HEK293 (cell line): ENCODE measurements around the gene LRRC59.

Source experiments
- GLIS1 ChIP-seq: fragments of 450-650 bp; formaldehyde crosslinking; IDR thresholded peaks from 2 replicates; pipeline ENCODE4 v1.5.1; 2016; ENCODE audit warnings: missing biosample characterization, missing genetic modification characterization
- GLIS2 ChIP-seq: fragments of 450-650 bp; formaldehyde crosslinking; IDR thresholded peaks from 2 replicates; pipeline ENCODE4 v1.5.1; 2016; ENCODE audit warnings: missing biosample characterization, missing genetic modification characterization
- IKZF3 ChIP-seq: fragments of 450-650 bp; IDR thresholded peaks from 2 replicates; pipeline ENCODE4 v1.5.0; 2018; ENCODE audit warnings: missing biosample characterization, mild to moderate bottlenecking, missing genetic modification characterization, moderate library complexity
- KLF10 ChIP-seq: fragments of 450-650 bp; IDR thresholded peaks from 2 replicates; pipeline ENCODE4 v1.5.1; 2018; ENCODE audit warnings: missing biosample characterization, mild to moderate bottlenecking, missing genetic modification characterization
- KLF16 ChIP-seq: fragments of 450-650 bp; formaldehyde crosslinking; IDR thresholded peaks from 2 replicates; pipeline ENCODE4 v1.5.1; 2017; ENCODE audit warnings: missing biosample characterization, missing genetic modification characterization
- KLF7 ChIP-seq: fragments of 450-650 bp; formaldehyde crosslinking; IDR thresholded peaks from 2 replicates; pipeline ENCODE4 v1.5.1; 2016; ENCODE audit warnings: missing biosample characterization, missing genetic modification characterization, borderline replicate concordance
- MZF1 ChIP-seq: fragments of 450-650 bp; formaldehyde crosslinking; IDR thresholded peaks from 2 replicates; pipeline ENCODE4 v1.5.1; 2017; ENCODE audit warnings: missing biosample characterization, missing genetic modification characterization, borderline replicate concordance
- SETDB1 ChIP-seq: IDR thresholded peaks from one replicate; pipeline ENCODE4 v1.6.1; 2017; ENCODE audit warnings: mild to moderate bottlenecking, low read length, moderate library complexity, mixed read lengths; ENCODE audit not compliant: insufficient read length
- SP2 ChIP-seq: fragments of 450-650 bp; formaldehyde crosslinking; IDR thresholded peaks from 2 replicates; pipeline ENCODE4 v1.5.1; 2016; ENCODE audit warnings: missing biosample characterization, missing genetic modification characterization
- SP7 ChIP-seq: fragments of 450-650 bp; formaldehyde crosslinking; IDR thresholded peaks from 2 replicates; pipeline ENCODE4 v1.5.1; 2016; ENCODE audit warnings: missing biosample characterization, missing genetic modification characterization
- ZBTB8A ChIP-seq: fragments of 450-650 bp; formaldehyde crosslinking; IDR thresholded peaks from 2 replicates; pipeline ENCODE4 v1.5.1; 2016; ENCODE audit warnings: missing biosample characterization, missing genetic modification characterization
- ZNF366 ChIP-seq: fragments of 450-650 bp; formaldehyde crosslinking; conservative IDR thresholded peaks from 2 replicates; pipeline ENCODE4 v1.5.1; 2016; ENCODE audit warnings: missing biosample characterization, missing genetic modification characterization
- ZNF426 ChIP-seq: fragments of 450-650 bp; formaldehyde crosslinking; IDR thresholded peaks from 2 replicates; pipeline ENCODE4 v1.5.1; 2017; ENCODE audit warnings: missing biosample characterization, missing genetic modification characterization, mild to moderate bottlenecking, inconsistent platforms, moderate library complexity
- ZNF514 ChIP-seq: fragments of 450-650 bp; formaldehyde crosslinking; IDR thresholded peaks from 2 replicates; pipeline ENCODE4 v1.5.1; 2016; ENCODE audit warnings: missing biosample characterization, missing genetic modification characterization
- ZNF558 ChIP-seq: fragments of 450-650 bp; formaldehyde crosslinking; IDR thresholded peaks from 2 replicates; pipeline ENCODE4 v1.5.1; 2016; ENCODE audit warnings: missing biosample characterization, missing genetic modification characterization
- ZNF571 ChIP-seq: fragments of 450-650 bp; formaldehyde crosslinking; IDR thresholded peaks from 2 replicates; pipeline ENCODE4 v1.5.0; 2017; ENCODE audit warnings: missing biosample characterization, missing genetic modification characterization
- ZNF624 ChIP-seq: fragments of 450-650 bp; formaldehyde crosslinking; IDR thresholded peaks from 2 replicates; pipeline ENCODE4 v1.5.1; 2017; ENCODE audit warnings: missing biosample characterization, missing genetic modification characterization
- ZNF626 ChIP-seq: fragments of 450-650 bp; sonication (Bioruptor Pico); formaldehyde crosslinking; IDR thresholded peaks from 2 replicates; pipeline ENCODE4 v1.5.1; 2018; ENCODE audit warnings: missing biosample characterization, missing genetic modification characterization, inconsistent platforms
- ZNF660 ChIP-seq: fragments of 450-650 bp; IDR thresholded peaks from 2 replicates; pipeline ENCODE4 v1.5.1; 2018; ENCODE audit warnings: missing biosample characterization, mild to moderate bottlenecking, missing genetic modification characterization
- ZNF670 ChIP-seq: fragments of 450-650 bp; formaldehyde crosslinking; IDR thresholded peaks from 2 replicates; pipeline ENCODE4 v1.5.1; 2016; ENCODE audit warnings: missing biosample characterization, missing genetic modification characterization, low read depth
- ZXDB ChIP-seq: fragments of 450-650 bp; formaldehyde crosslinking; IDR thresholded peaks from 2 replicates; pipeline ENCODE4 v1.5.1; 2016; ENCODE audit warnings: missing biosample characterization, missing genetic modification characterization
- TF ChIP-seq, protein P1 (sequence below): fragments of 450-650 bp; formaldehyde crosslinking; IDR thresholded peaks from 2 replicates; pipeline ENCODE4 v1.5.1; 2016; ENCODE audit warnings: missing biosample characterization, missing genetic modification characterization
- TF ChIP-seq, protein P2 (sequence below): fragments of 450-650 bp; formaldehyde crosslinking; IDR thresholded peaks from 2 replicates; pipeline ENCODE4 v1.5.1; 2017; ENCODE audit warnings: missing biosample characterization, missing genetic modification characterization
- TF ChIP-seq, protein P3 (sequence below): fragments of 450-650 bp; formaldehyde crosslinking; IDR thresholded peaks from 2 replicates; pipeline ENCODE4 v1.5.1; 2016; ENCODE audit warnings: missing biosample characterization, missing genetic modification characterization
- TF ChIP-seq, protein P4 (sequence below): fragments of 450-650 bp; formaldehyde crosslinking; conservative IDR thresholded peaks from 2 replicates; pipeline ENCODE4 v1.5.1; 2016; ENCODE audit warnings: low read depth, missing biosample characterization, missing genetic modification characterization
- TF ChIP-seq, protein P5 (sequence below): fragments of 450-650 bp; formaldehyde crosslinking; IDR thresholded peaks from 2 replicates; pipeline ENCODE4 v1.5.1; 2016; ENCODE audit warnings: missing biosample characterization, missing genetic modification characterization

Gene LRRC59

DNA sequence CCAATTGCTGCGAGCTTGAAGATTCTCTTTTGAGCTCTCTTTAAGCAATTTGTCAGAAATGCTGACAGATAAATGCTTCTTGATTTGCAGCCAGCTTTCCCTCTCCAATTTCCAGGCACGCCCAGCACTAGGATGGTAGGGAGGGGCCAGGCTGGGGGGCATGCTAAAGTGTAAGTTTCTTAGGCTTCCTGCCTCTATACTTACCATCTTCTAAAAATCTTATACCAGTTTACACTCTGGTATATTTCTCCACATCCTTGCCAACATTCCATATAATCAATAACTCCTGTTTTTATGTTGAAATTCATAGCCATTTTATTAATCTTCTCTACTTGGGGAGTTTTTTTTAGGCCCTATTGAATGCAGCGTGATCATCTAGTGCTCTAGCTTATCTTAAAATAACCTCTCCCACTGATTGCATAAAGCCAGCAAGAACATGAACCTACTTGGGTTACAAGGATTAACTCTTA is 46.2 kb upstream of the LRRC59 start (continued):
- no peak for TF ChIP-seq ZNF558
- no peak for TF ChIP-seq SP2 (tag by site-specific recombination)
- TF ChIP-seq, protein P1, sequence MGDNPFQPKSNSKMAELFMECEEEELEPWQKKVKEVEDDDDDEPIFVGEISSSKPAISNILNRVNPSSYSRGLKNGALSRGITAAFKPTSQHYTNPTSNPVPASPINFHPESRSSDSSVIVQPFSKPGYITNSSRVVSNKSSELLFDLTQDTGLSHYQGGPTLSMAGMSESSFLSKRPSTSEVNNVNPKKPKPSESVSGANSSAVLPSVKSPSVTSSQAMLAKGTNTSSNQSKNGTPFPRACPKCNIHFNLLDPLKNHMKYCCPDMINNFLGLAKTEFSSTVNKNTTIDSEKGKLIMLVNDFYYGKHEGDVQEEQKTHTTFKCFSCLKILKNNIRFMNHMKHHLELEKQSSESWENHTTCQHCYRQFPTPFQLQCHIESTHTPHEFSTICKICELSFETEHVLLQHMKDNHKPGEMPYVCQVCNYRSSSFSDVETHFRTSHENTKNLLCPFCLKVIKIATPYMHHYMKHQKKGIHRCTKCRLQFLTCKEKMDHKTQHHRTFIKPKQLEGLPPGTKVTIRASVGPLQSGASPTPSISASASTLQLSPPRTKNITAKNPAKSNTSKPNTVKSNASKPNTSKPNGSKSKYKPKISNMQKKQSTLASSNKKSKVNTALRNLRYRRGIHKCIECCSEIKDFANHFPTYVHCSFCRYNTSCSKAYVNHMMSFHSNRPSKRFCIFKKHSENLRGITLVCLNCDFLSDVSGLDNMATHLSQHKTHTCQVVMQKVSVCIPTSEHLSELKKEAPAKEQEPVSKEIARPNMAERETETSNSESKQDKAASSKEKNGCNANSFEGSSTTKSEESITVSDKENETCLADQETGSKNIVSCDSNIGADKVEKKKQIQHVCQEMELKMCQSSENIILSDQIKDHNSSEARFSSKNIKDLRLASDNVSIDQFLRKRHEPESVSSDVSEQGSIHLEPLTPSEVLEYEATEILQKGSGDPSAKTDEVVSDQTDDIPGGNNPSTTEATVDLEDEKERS (tag by site-specific recombination): no peak
- TF ChIP-seq KLF16 (tag by site-specific recombination): no peak
- TF ChIP-seq ZNF624 (tag by site-specific recombination): no peak
- TF ChIP-seq, protein P2, sequence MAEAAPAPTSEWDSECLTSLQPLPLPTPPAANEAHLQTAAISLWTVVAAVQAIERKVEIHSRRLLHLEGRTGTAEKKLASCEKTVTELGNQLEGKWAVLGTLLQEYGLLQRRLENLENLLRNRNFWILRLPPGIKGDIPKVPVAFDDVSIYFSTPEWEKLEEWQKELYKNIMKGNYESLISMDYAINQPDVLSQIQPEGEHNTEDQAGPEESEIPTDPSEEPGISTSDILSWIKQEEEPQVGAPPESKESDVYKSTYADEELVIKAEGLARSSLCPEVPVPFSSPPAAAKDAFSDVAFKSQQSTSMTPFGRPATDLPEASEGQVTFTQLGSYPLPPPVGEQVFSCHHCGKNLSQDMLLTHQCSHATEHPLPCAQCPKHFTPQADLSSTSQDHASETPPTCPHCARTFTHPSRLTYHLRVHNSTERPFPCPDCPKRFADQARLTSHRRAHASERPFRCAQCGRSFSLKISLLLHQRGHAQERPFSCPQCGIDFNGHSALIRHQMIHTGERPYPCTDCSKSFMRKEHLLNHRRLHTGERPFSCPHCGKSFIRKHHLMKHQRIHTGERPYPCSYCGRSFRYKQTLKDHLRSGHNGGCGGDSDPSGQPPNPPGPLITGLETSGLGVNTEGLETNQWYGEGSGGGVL: no peak
- TF ChIP-seq KLF7: peak; percentile 41; the same call in 1 of the 2 replicates
- TF ChIP-seq, protein P3, sequence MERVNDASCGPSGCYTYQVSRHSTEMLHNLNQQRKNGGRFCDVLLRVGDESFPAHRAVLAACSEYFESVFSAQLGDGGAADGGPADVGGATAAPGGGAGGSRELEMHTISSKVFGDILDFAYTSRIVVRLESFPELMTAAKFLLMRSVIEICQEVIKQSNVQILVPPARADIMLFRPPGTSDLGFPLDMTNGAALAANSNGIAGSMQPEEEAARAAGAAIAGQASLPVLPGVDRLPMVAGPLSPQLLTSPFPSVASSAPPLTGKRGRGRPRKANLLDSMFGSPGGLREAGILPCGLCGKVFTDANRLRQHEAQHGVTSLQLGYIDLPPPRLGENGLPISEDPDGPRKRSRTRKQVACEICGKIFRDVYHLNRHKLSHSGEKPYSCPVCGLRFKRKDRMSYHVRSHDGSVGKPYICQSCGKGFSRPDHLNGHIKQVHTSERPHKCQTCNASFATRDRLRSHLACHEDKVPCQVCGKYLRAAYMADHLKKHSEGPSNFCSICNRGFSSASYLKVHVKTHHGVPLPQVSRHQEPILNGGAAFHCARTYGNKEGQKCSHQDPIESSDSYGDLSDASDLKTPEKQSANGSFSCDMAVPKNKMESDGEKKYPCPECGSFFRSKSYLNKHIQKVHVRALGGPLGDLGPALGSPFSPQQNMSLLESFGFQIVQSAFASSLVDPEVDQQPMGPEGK (tag by site-specific recombination): peak; percentile 89
- 0 out of 2 replicates have a peak, but pooled peaks have one; percentile 26 for TF ChIP-seq GLIS2 (tag by site-specific recombination)
- no peak for TF ChIP-seq ZNF670 (tag by site-specific recombination)
- peak; percentile 56; the same call in 1 of the 2 replicates for TF ChIP-seq ZXDB (tag by site-specific recombination)
- TF ChIP-seq KLF10 (tag by site-specific recombination): 0 out of 2 replicates have a peak, but pooled peaks have one; percentile 28
- TF ChIP-seq SETDB1: no peak
- TF ChIP-seq, protein P4, sequence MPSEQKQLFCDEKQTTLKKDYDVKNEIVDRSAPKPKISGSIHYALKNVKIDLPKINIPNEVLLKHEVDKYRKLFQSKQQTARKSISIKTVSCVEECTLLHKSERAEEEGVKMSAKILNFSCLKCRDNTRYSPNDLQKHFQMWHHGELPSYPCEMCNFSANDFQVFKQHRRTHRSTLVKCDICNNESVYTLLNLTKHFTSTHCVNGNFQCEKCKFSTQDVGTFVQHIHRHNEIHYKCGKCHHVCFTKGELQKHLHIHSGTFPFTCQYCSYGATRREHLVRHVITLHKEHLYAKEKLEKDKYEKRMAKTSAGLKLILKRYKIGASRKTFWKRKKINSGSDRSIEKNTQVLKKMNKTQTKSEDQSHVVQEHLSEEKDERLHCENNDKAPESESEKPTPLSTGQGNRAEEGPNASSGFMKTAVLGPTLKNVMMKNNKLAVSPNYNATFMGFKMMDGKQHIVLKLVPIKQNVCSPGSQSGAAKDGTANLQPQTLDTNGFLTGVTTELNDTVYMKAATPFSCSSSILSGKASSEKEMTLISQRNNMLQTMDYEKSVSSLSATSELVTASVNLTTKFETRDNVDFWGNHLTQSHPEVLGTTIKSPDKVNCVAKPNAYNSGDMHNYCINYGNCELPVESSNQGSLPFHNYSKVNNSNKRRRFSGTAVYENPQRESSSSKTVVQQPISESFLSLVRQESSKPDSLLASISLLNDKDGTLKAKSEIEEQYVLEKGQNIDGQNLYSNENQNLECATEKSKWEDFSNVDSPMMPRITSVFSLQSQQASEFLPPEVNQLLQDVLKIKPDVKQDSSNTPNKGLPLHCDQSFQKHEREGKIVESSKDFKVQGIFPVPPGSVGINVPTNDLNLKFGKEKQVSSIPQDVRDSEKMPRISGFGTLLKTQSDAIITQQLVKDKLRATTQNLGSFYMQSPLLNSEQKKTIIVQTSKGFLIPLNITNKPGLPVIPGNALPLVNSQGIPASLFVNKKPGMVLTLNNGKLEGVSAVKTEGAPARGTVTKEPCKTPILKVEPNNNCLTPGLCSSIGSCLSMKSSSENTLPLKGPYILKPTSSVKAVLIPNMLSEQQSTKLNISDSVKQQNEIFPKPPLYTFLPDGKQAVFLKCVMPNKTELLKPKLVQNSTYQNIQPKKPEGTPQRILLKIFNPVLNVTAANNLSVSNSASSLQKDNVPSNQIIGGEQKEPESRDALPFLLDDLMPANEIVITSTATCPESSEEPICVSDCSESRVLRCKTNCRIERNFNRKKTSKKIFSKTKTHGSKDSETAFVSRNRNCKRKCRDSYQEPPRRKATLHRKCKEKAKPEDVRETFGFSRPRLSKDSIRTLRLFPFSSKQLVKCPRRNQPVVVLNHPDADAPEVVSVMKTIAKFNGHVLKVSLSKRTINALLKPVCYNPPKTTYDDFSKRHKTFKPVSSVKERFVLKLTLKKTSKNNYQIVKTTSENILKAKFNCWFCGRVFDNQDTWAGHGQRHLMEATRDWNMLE: no peak
- TF ChIP-seq ZNF366 (tag by site-specific recombination): no peak; the same call in 1 of the 2 replicates
- TF ChIP-seq IKZF3 (tag by site-specific recombination): peak; percentile 88
- TF ChIP-seq MZF1: 0 out of 2 replicates have a peak, but pooled peaks have one; percentile 29
- peak; percentile 69 for TF ChIP-seq GLIS1 (tag by site-specific recombination)
- peak; percentile 41; the same call in 1 of the 2 replicates for TF ChIP-seq SP7 (tag by site-specific recombination)
- TF ChIP-seq ZNF571: no peak
- TF ChIP-seq ZNF660 (tag by site-specific recombination): peak; percentile 37; the same call in 1 of the 2 replicates
- no peak for TF ChIP-seq ZNF626 (tag by site-specific recombination)
- no peak for TF ChIP-seq ZBTB8A (tag by site-specific recombination)
- TF ChIP-seq, protein P5, sequence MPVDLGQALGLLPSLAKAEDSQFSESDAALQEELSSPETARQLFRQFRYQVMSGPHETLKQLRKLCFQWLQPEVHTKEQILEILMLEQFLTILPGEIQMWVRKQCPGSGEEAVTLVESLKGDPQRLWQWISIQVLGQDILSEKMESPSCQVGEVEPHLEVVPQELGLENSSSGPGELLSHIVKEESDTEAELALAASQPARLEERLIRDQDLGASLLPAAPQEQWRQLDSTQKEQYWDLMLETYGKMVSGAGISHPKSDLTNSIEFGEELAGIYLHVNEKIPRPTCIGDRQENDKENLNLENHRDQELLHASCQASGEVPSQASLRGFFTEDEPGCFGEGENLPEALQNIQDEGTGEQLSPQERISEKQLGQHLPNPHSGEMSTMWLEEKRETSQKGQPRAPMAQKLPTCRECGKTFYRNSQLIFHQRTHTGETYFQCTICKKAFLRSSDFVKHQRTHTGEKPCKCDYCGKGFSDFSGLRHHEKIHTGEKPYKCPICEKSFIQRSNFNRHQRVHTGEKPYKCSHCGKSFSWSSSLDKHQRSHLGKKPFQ (tag by site-specific recombination): no peak
- TF ChIP-seq ZNF514: no peak
- TF ChIP-seq ZNF426 (tag by site-specific recombination): no peak
